NCI-H1092 treated with DMSO at 0.1 percent for 48 hours (cell line): ENCODE measurements around the gene SERPINE2.

Experiments used
- DNase-seq: peaks from one replicate; lab custom pipeline; 2025; lab: John Stamatoyannopoulos, UW

The SERPINE2 gene

GRCh38 chr2:223972656-223973102, 66.4 kb downstream of the SERPINE2 start:
- DNase-seq, result no peak

DNA sequence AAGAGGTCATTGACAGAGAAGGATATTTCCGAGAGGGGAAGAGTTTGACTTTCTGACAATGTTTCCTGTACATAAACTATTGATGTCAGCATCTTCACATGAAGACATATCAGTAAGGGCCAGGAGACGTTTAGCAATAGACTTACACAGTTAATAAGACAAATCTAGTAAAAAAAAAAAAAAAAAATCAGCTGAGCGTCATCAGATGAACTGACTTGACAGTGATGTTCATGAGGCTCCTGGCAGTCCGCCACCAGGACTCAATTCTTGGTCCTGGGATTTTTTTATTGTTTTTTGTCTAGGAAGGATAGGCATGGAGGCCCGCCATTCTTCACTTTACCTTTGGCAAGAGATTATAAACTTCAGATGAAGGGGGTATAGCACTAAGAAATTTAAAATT, 67.4 kb downstream of the SERPINE2 start:
- DNase-seq, result no peak

- peak; percentile 31 for DNase-seq
Observed at GRCh38 chr2:223970343-223971128, 68.5 kb downstream of the SERPINE2 start.

GRCh38 chr2:223969856-223970255, 69.2 kb downstream of the SERPINE2 start:
- no peak for DNase-seq

- DNase-seq, result no peak
Observed at GRCh38 chr2:223969315-223969714, 69.8 kb downstream of the SERPINE2 start.

DNA sequence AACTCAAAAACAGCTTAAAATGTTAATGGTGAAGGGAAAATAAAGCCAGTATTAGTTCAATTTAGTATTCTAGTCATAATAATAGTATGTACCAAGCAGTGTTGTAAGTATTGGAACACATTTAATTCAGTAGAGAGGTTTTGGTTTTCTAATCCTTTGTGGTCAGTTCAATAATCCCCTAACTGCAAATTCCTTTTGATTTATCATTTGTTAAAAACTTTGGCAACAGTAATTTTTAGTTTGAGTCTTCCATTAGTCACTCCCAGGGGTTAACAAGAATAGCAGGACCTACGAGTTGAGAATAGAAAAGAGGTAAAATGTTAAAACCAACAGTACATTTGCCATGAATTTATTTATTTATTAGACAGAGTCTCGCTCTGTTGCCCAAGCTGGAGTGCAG, 71.1 kb downstream of the SERPINE2 start:
- no peak for DNase-seq

DNA sequence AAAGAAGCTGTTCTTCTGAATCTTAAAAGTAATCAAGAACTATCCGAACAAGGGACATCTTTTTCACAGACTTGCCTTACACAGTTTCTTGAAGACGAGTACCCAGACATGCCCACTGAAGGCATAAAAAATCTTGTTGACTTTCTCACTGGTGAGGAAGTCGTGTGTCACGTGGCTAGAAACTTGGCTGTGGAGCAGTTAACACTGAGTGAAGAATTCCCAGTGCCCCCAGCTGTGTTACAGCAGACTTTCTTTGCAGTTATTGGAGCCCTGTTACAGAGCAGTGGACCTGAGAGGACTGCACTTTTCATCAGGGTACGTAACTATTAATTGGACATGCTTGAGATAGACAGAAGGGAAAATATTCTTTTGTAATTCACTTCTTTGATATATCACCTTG, 79.4 kb downstream of the SERPINE2 start:
- no peak for DNase-seq

GRCh38 chr2:223957092-223957851, 81.8 kb downstream of the SERPINE2 start, which contains the start of gene MRPL44:
TSS of gene MRPL44 (plus strand) at chr2:223957463. CDS start at chr2:223957473, 10 bp downstream.
- DNase-seq, result peak; percentile 78

DNA sequence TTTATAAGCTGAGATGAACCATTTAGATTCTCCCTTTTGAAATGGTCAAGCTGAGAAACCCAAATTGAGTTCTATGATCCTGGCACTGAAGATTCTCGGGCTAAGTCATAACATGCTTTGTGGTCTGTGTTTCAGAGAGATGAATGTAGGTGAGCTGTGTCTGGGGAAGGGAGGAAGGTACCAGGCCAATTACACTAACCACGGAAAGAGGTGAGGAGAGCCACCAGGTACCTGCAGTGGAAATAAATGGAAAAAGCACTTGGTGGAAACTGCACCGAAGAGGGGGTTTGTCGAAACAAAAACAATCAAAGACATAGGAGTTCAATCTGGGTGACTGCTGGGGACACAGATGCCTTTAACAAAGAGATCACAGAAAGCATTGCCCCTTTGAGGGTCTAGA, 82.8 kb downstream of the SERPINE2 start:
- DNase-seq, result no peak

DNA sequence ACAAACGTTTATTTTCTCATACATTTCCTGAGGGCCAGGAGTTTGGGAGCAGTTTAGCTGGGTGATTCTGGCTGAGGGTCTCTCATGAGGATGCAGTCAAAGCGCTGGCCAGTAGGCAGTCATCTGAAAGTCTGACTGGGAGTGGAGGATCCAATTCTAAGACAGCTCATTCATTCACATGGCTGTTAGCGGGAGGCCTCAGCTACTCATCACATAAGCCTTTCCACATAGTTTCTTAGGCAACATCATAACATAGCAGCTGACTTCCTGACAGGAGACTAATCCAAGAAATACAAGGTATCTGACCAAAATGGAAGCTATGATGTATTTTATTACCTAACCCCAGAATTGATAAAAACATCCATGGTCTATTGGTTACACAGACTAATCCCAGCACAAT, 84.7 kb downstream of the SERPINE2 start:
- DNase-seq, result no peak

- DNase-seq, result no peak
Observed at GRCh38 chr2:223952280-223952968, 86.7 kb downstream of the SERPINE2 start.

- no peak for DNase-seq
Observed at GRCh38 chr2:223950448-223951347, 88.4 kb downstream of the SERPINE2 start.

- DNase-seq, result no peak
Observed at GRCh38 chr2:223949241-223949840, 89.7 kb downstream of the SERPINE2 start.

GRCh38 chr2:223947711-223948205, 91.3 kb downstream of the SERPINE2 start:
- no peak for DNase-seq

- no peak for DNase-seq
Observed at GRCh38 chr2:223945755-223946154, 93.3 kb downstream of the SERPINE2 start.

DNA sequence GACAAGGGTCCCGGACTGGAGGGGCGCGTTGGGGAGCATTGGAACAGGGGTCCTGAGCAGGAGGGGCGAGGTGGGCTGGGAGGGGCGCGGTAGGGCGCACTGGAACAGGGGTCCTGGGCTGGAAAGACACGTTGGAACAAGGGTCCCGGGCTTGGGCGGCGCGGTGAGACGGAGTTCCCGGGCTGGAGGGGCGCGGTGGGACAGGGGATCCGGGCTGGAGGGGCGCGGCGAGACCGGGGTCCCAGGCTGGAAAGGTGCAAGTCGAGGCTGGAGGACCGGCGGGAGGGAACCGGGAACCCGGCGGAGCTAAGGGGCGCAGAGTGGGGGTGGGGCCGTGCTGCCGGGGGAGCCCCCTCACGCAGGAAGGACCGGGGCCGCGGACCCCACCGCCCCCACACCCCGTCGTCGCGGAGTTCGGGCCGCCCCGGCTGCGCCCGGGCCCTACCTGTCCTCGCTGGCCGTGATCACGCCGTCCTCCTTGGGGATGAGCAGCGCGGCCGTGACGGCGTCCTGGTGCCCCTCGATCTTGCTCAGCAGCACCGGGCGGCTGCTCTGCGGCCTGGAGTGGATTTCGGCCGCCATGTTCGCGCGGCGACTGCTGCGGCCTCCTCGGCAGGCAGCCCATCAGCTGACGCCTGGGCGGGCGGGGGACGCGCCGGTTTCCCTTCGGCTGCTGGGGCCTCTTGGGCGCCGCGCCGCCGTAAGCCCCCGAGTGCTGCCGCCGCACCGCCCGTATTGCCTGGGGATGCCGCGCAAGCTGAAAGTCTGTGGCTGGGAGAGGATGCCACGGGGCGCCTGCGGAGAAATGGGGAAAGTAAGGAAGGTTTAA, 94.2 kb downstream of the SERPINE2 start, which contains the start of gene WDFY1:
TSS of gene WDFY1 (minus strand) at position 633 of the 829 bp plus-strand sequence. CDS start at position 582, 51 bp downstream.
- DNase-seq, result peak; percentile 65

- DNase-seq, result no peak
Observed at GRCh38 chr2:223944166-223944702, 94.9 kb downstream of the SERPINE2 start.

DNA sequence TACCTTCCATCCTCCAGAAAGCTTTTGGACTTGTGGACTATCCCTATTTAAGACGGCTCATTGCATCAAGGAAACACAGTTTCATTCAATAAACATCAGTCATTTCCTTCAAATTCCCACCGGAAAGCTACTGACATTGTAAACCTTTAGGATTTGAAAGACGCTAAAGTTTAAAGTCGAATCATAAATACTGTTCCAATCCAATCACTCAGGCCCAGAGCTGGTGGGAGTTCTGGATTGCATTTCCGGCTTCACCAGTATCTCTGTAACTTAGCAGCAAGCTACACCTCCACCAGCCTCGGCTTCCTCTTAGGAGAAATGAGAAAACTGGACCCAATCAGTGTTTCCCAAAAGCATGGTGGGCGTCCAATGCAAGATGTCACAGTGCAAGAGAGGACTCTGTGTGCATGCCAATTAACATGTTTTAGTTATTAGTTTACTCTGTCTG, 95.5 kb downstream of the SERPINE2 start:
- no peak for DNase-seq

- DNase-seq, result no peak
Observed at GRCh38 chr2:223943135-223943534, 96.0 kb downstream of the SERPINE2 start.
